ENCODE results near the gene SNF8. TPM values are rescaled to one million over a fixed set of nuclear protein-coding genes. Genes with fewer than 3 reads are reported as not detected.
A peak's percentile ranks its signal among the peaks of the same experiment; 100 is the strongest.

Gene SNF8
- total RNA-seq, 1 experiment from 2014 or later = 371 TPM

DNA sequence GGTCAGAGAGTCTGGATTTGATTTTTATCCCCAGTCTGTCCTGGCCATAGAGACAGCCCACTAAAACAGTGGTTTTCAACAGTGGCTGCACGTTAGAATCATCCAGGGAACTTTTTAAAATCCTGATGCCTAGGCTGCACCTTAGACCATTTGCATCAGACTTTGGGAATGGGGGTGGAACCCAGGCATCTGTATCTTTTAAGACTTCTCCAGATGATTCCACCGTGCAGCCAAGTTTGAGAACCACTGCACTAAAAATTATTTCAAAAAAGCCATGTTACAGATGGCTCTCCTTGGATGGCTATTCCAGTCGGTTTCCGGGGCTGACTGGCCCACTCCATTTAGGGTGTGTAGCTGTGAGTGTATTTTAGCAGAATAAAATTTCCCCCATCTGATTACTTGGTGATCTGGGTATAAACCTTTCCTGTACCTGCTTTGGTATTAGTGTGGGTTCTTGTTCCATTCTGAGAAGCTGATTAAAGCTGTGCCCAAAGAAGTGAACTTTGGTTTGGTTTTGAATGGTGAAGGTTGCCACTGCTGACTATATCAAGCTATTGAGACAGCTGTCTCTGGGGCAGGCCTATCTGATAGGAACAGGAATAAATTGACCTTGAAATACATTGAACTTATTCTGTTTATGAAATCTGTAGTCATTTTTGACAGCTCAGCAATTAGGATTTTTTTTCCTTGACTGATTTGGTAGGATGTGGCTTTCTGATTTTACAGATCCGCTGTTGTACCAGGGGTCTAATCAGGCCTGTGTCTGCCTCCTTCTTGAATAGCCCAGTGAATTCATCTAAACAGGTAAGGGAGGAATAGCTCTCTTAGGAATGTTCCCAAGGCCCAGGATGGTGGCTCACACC, 50.8 kb downstream of the SNF8 start:
- Histone ChIP-seq H3K36me3 (ENCODE audit: control insufficient read depth, insufficient read depth, low read length) (peaks cover 22% of the 10 kb centered on the region), H3K4me1 (ENCODE audit: control insufficient read depth, insufficient read depth, low read length) (peaks cover 18% of the 10 kb centered on the region), H3K9me3 (ENCODE audit: control insufficient read depth, insufficient read depth, low read depth, low read length) (no peaks in the 10 kb centered on the region), H3K27me3 (ENCODE audit: control insufficient read depth, insufficient read depth, low read length) (no peaks in the 10 kb centered on the region), H3K4me3 (ENCODE audit: low read depth in 2 of 2, low read length in 2 of 2) (peak overlapping the region; percentile 80 to 95), H3K27ac (ENCODE audit: low read length) (peak overlapping the region; percentile 97)
- in situ Hi-C loops (cut with HindIII; ENCODE audit: low pct_unique_long_range_greater_than_20kb, low sequenced_read_pairs) = no loop called here
- ChIA-PET POLR2A (interaction anchor here (2.2 kb wide), 1 partner anchor 13 kb away, joined by 12 read pairs; no protein-coding TSS in a partner anchor), CTCF (interaction anchor here (0.7 to 1.1 kb wide), 3 partner anchors 9 to 215 kb away, joined by 3 to 10 read pairs (median 3); no protein-coding TSS in a partner anchor)
- TF ChIP-seq SIN3A (IDR thresholded peaks at IDR 0.05; ENCODE audit: borderline replicate concordance, insufficient read depth, low read depth, low read length) (no peak), TCF7L2 (IDR thresholded peaks at IDR 0.05; ENCODE audit: low read depth, low read length) (no peak), CTCF (IDR thresholded peaks at IDR 0.05) (no peak), POLR2AphosphoS5 (IDR thresholded peaks at IDR 0.05; ENCODE audit: low read depth, low read length) (no peak)
- TF ChIP-seq, protein P1, sequence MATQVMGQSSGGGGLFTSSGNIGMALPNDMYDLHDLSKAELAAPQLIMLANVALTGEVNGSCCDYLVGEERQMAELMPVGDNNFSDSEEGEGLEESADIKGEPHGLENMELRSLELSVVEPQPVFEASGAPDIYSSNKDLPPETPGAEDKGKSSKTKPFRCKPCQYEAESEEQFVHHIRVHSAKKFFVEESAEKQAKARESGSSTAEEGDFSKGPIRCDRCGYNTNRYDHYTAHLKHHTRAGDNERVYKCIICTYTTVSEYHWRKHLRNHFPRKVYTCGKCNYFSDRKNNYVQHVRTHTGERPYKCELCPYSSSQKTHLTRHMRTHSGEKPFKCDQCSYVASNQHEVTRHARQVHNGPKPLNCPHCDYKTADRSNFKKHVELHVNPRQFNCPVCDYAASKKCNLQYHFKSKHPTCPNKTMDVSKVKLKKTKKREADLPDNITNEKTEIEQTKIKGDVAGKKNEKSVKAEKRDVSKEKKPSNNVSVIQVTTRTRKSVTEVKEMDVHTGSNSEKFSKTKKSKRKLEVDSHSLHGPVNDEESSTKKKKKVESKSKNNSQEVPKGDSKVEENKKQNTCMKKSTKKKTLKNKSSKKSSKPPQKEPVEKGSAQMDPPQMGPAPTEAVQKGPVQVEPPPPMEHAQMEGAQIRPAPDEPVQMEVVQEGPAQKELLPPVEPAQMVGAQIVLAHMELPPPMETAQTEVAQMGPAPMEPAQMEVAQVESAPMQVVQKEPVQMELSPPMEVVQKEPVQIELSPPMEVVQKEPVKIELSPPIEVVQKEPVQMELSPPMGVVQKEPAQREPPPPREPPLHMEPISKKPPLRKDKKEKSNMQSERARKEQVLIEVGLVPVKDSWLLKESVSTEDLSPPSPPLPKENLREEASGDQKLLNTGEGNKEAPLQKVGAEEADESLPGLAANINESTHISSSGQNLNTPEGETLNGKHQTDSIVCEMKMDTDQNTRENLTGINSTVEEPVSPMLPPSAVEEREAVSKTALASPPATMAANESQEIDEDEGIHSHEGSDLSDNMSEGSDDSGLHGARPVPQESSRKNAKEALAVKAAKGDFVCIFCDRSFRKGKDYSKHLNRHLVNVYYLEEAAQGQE (IDR thresholded peaks at IDR 0.05; ENCODE audit: insufficient read depth in 1 of 2, low read depth in 2 of 2, low read length in 1 of 2) = no peak
- ATAC-seq (no peak), DNase-seq (ENCODE audit: low read depth, low spot score) (no peak)
- intact Hi-C loops (cut with micrococcal nuclease; ENCODE audit: unreplicated experiment) = no loop called here
- BruUV-seq (replicated peaks) = no TSS peak

GRCh38 chr17:48892940-48893645, 51.5 kb downstream of the SNF8 start:
- intact Hi-C loops (cut with micrococcal nuclease; ENCODE audit: unreplicated experiment) = no loop called here
- TSS peak; percentile 83 for BruUV-seq (replicated peaks)

More at GRCh38 chr17:48892940-48893645, 51.5 kb downstream of the SNF8 start:
- Histone ChIP-seq H3K36me3 (ENCODE audit: control insufficient read depth, insufficient read depth, low read length) (peaks cover 22% of the 10 kb centered on the region), H3K27ac (ENCODE audit: low read length) (peak overlapping the region; percentile 97), H3K4me3 (ENCODE audit: low read depth in 2 of 2, low read length in 2 of 2) (peak overlapping the region; percentile 80 to 95), H3K4me1 (ENCODE audit: control insufficient read depth, insufficient read depth, low read length) (peaks cover 18% of the 10 kb centered on the region), H3K27me3 (ENCODE audit: control insufficient read depth, insufficient read depth, low read length) (no peaks in the 10 kb centered on the region), H3K9me3 (ENCODE audit: control insufficient read depth, insufficient read depth, low read depth, low read length) (no peaks in the 10 kb centered on the region)
- ChIA-PET CTCF (interaction anchor here (0.6 to 1.1 kb wide), 7 partner anchors 9 to 257 kb away, joined by 3 to 14 read pairs (median 6); no protein-coding TSS in a partner anchor), POLR2A (interaction anchor here (0.5 to 2.2 kb wide), 6 partner anchors 10 to 270 kb away, joined by 3 to 14 read pairs (median 6); no protein-coding TSS in a partner anchor)
- no peak for TF ChIP-seq CTCF (IDR thresholded peaks at IDR 0.05)
- 0 out of 2 replicates have a peak, but pooled peaks have one; percentile 98 for TF ChIP-seq SIN3A (IDR thresholded peaks at IDR 0.05; ENCODE audit: borderline replicate concordance, insufficient read depth, low read depth, low read length)
- in situ Hi-C loops (cut with HindIII; ENCODE audit: low pct_unique_long_range_greater_than_20kb, low sequenced_read_pairs) = no loop called here
- DNase-seq (ENCODE audit: low read depth, low spot score) = no peak
- peak; percentile 0 for ATAC-seq
